ENCODE measurements around the gene PMIS2.

DNA sequence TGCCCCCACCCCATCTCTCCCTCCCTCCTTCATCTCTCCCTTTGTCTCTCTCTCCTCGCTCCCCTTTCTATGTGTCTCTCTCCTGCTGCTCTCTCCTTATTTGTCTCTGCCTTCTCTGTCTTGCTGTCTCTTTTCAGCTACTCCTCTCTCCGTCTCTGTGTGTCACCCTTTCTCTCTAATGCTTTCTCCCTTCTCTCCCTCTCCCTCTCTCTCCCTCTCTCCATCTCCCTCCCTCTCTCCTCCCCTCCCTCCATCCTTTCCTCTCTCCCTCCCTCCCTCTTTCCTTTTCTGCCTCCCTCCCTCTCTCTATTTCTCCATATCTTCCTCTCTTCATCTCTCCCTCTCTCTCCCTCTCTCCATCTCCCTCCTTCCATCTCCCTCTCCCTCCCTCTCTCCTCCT, 23.2 kb upstream of the PMIS2 start:
- TF ChIP-seq EZH2phosphoT487 (IDR thresholded peaks at IDR 0.05; ENCODE audit: insufficient read depth, low read depth) (no peak), EZH2 (IDR thresholded peaks at IDR 0.05; ENCODE audit: insufficient read depth, poor library complexity, severe bottlenecking) (no peak)
